ENCODE data around the gene ZNF83.

Gene ZNF83

GRCh38 chr19:52669586-52669985, 31.4 kb upstream of the ZNF83 start:
- TF ChIP-seq CREB1 (IDR thresholded peaks at IDR 0.05; ENCODE audit: low read depth) = no peak
- TF ChIP-seq RAD21 (IDR thresholded peaks at IDR 0.05; ENCODE audit: low read depth) = no peak
- no peak for TF ChIP-seq USF1 (IDR thresholded peaks at IDR 0.05)
- no peak for TF ChIP-seq FOXM1 (IDR thresholded peaks at IDR 0.05; ENCODE audit: borderline replicate concordance, low read depth)
- TF ChIP-seq EP300 (IDR thresholded peaks at IDR 0.05; ENCODE audit: borderline replicate concordance) = no peak
- no peak for TF ChIP-seq TAF1 (IDR thresholded peaks at IDR 0.05; ENCODE audit: low read depth)
- no peak for TF ChIP-seq MAX (IDR thresholded peaks at IDR 0.05)
- TF ChIP-seq TEAD4 (IDR thresholded peaks at IDR 0.05) = no peak
- no peak for TF ChIP-seq YY1 (IDR thresholded peaks at IDR 0.05; ENCODE audit: low read depth)
- no peak for TF ChIP-seq REST (IDR thresholded peaks at IDR 0.05; ENCODE audit: low read depth)
- no peak for TF ChIP-seq CEBPB (IDR thresholded peaks at IDR 0.05)
- no peak for TF ChIP-seq ZBTB7A (IDR thresholded peaks at IDR 0.05; ENCODE audit: low read depth)
- no peak for TF ChIP-seq EGR1 (IDR thresholded peaks at IDR 0.05)
- no peak for TF ChIP-seq NFIC (IDR thresholded peaks at IDR 0.05)
- TF ChIP-seq TCF12 (IDR thresholded peaks at IDR 0.05; ENCODE audit: low read depth) = no peak

GRCh38 chr19:52667972-52668371, 29.8 kb upstream of the ZNF83 start:
- TF ChIP-seq TCF12 (IDR thresholded peaks at IDR 0.05; ENCODE audit: low read depth) (no peak), NFIC (IDR thresholded peaks at IDR 0.05) (no peak), CEBPB (IDR thresholded peaks at IDR 0.05) (no peak), RAD21 (IDR thresholded peaks at IDR 0.05; ENCODE audit: low read depth) (no peak), YY1 (IDR thresholded peaks at IDR 0.05; ENCODE audit: low read depth) (no peak), MAX (IDR thresholded peaks at IDR 0.05) (no peak), REST (IDR thresholded peaks at IDR 0.05; ENCODE audit: low read depth) (no peak), CREB1 (IDR thresholded peaks at IDR 0.05; ENCODE audit: low read depth) (no peak)

- TF ChIP-seq RAD21 (IDR thresholded peaks at IDR 0.05; ENCODE audit: low read depth) (no peak), MAX (IDR thresholded peaks at IDR 0.05) (no peak), EGR1 (IDR thresholded peaks at IDR 0.05) (no peak), EP300 (IDR thresholded peaks at IDR 0.05; ENCODE audit: borderline replicate concordance) (no peak), FOXM1 (IDR thresholded peaks at IDR 0.05; ENCODE audit: borderline replicate concordance, low read depth) (no peak), TCF12 (IDR thresholded peaks at IDR 0.05; ENCODE audit: low read depth) (no peak), ZBTB7A (IDR thresholded peaks at IDR 0.05; ENCODE audit: low read depth) (no peak), CEBPB (IDR thresholded peaks at IDR 0.05) (no peak), TEAD4 (IDR thresholded peaks at IDR 0.05) (no peak), TAF1 (IDR thresholded peaks at IDR 0.05; ENCODE audit: low read depth) (no peak), YY1 (IDR thresholded peaks at IDR 0.05; ENCODE audit: low read depth) (no peak), CREB1 (IDR thresholded peaks at IDR 0.05; ENCODE audit: low read depth) (no peak), NFIC (IDR thresholded peaks at IDR 0.05) (no peak), USF1 (IDR thresholded peaks at IDR 0.05) (no peak), REST (IDR thresholded peaks at IDR 0.05; ENCODE audit: low read depth) (no peak)
Measured at GRCh38 chr19:52666506-52666905, 28.4 kb upstream of the ZNF83 start.

GRCh38 chr19:52665529-52665928, 27.4 kb upstream of the ZNF83 start:
- 0 out of 2 replicates have a peak, but pooled peaks have one; percentile 7 for TF ChIP-seq EP300 (IDR thresholded peaks at IDR 0.05; ENCODE audit: borderline replicate concordance)
- TF ChIP-seq MAX (IDR thresholded peaks at IDR 0.05) = peak; percentile 29; the same call in 1 of the 2 replicates
- no peak for TF ChIP-seq NFIC (IDR thresholded peaks at IDR 0.05)
- TF ChIP-seq TAF1 (IDR thresholded peaks at IDR 0.05; ENCODE audit: low read depth) = no peak
- no peak for TF ChIP-seq USF1 (IDR thresholded peaks at IDR 0.05)
- TF ChIP-seq FOXM1 (IDR thresholded peaks at IDR 0.05; ENCODE audit: borderline replicate concordance, low read depth) = peak; percentile 71
